Measurements from ENCODE around the gene EIPR1.

EIPR1 gene

GRCh38 chr2:3267869-3268704, 109.5 kb downstream of the EIPR1 start:
- DNase-seq (ENCODE audit: low spot score), result no peak

GRCh38 chr2:3266925-3267867, 110.4 kb downstream of the EIPR1 start:
- DNase-seq (ENCODE audit: low spot score), result no peak

- no peak for DNase-seq (ENCODE audit: low spot score)
Observed at GRCh38 chr2:3265981-3266924, 111.4 kb downstream of the EIPR1 start.

- DNase-seq (ENCODE audit: low spot score), result no peak
Observed at GRCh38 chr2:3265471-3265870, 112.1 kb downstream of the EIPR1 start.

- DNase-seq (ENCODE audit: low spot score), result no peak
Observed at GRCh38 chr2:3264010-3264744, 113.4 kb downstream of the EIPR1 start.

- no peak for DNase-seq (ENCODE audit: low spot score)
Observed at GRCh38 chr2:3263487-3263886, 114.1 kb downstream of the EIPR1 start.

- DNase-seq (ENCODE audit: low spot score), result no peak
Observed at GRCh38 chr2:3262437-3263388, 114.9 kb downstream of the EIPR1 start.

GRCh38 chr2:3261511-3261910, 116.1 kb downstream of the EIPR1 start:
- no peak for DNase-seq (ENCODE audit: low spot score)

- DNase-seq (ENCODE audit: low spot score), result no peak
Observed at GRCh38 chr2:3260959-3261358, 116.7 kb downstream of the EIPR1 start.

GRCh38 chr2:3257826-3258225, 119.8 kb downstream of the EIPR1 start:
- DNase-seq (ENCODE audit: low spot score), result no peak

GRCh38 chr2:3257166-3257565, 120.5 kb downstream of the EIPR1 start:
- no peak for DNase-seq (ENCODE audit: low spot score)

- no peak for DNase-seq (ENCODE audit: low spot score)
Observed at GRCh38 chr2:3256605-3257004, 121.0 kb downstream of the EIPR1 start.

- DNase-seq (ENCODE audit: low spot score), result no peak
Observed at GRCh38 chr2:3256157-3256556, 121.5 kb downstream of the EIPR1 start.

GRCh38 chr2:3254442-3254941, 123.1 kb downstream of the EIPR1 start:
- DNase-seq (ENCODE audit: low spot score), result no peak

- no peak for DNase-seq (ENCODE audit: low spot score)
Observed at GRCh38 chr2:3253913-3254441, 123.6 kb downstream of the EIPR1 start.

GRCh38 chr2:3251946-3252345, 125.7 kb downstream of the EIPR1 start:
- no peak for DNase-seq (ENCODE audit: low spot score)

- no peak for DNase-seq (ENCODE audit: low spot score)
Observed at GRCh38 chr2:3249476-3249962, 128.1 kb downstream of the EIPR1 start.

GRCh38 chr2:3248754-3249475, 128.7 kb downstream of the EIPR1 start:
- no peak for DNase-seq (ENCODE audit: low spot score)

Data from CD4-positive, alpha-beta T cell treated with Interleukin-6 at 100 ng/mL for 8 hours (primary cell).